ENCODE results near the gene LRRC51.
"Not testable (repeated sequence)": the region's sequence is repeated elsewhere in the genome, so short reads cannot be mapped to it uniquely, and the experiment has no call there.

Gene LRRC51

DNA sequence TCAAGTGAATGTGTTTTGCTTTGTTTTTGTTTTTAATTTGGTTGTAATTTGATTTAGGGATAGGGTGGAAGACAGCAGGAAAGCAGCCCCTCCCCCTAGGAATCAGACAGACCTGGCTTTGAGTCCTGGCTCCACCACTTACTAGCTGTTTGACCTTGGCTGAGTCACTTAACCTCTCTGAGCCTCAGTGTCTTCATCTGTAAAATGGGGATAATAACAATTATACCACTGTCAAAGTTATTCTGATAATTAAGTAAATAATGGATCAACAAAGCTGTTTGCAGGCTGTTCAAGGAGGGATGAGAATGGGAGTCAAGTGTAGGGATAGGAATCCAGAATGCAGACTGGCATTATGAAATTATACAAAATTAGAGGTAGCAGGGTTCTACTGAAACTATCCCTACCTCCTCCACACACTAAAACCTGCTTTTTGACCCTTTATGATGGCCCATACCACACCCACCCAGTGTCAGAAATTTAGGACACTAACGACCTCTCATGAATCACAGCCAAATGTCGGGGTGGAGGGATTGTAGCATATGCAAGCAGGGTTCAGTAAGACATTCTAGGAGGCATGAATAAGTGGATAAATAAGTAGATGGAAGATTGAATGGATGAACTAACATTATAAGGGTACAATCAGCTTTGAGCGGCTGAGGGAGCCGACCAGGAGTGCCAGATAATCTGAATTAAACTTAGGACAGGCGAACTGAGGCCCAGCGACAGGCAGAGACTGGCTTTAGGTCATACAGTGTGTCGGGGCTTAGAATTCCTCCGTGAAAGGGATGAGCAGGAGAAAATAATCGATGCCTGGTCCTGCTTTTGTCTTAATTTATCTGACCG lies 30.9 kb downstream of the LRRC51 start:
- DNase-seq = peak; percentile 14

GRCh38 chr11:72112143-72112977 lies 31.7 kb downstream of the LRRC51 start, which contains the start of gene ANAPC15:
Gene ANAPC15 (minus strand): TSS chr11:72112695. CDS start chr11:72111276, 1,419 bp downstream.
- DNase-seq = peak; percentile 100

- no peak for DNase-seq
Observed at GRCh38 chr11:72112978-72113808, 32.5 kb downstream of the LRRC51 start.

- no peak for DNase-seq
Observed at GRCh38 chr11:72114570-72114969, 33.9 kb downstream of the LRRC51 start.

DNA sequence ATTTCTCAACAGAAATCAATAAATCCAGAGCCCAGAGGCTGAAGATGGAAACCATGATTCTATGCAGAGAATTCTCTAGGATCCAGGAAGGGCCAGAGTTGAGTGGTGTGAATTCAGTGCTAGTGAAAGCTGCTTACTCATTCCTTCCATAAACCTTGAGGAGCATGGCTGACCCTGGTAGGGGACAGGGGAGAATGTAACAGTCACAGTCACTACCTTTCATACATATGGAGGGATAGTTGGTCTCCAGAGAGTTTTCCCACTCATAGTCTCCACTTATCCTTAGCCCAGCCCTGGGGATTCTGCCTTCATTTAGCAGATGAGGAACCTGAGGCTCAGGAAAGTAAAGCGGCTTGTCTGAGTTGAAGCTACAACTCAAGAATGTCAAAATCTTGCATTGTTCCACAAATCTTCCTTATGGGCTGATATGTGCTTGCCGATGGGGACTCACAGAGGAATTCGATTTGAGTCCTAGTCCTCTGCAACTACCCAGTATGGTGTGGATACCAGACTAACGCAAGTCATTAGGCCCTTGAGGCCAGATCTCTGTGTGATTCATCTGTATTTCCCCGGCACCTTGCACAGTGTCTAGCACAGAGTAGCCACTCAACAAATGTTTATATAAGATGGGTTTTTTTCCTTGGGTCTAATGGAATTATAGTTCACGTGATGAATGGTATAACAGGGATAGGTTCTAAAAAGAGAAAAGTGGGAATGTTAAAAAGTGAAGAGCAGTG lies 35.5 kb downstream of the LRRC51 start:
- no peak for DNase-seq

DNA sequence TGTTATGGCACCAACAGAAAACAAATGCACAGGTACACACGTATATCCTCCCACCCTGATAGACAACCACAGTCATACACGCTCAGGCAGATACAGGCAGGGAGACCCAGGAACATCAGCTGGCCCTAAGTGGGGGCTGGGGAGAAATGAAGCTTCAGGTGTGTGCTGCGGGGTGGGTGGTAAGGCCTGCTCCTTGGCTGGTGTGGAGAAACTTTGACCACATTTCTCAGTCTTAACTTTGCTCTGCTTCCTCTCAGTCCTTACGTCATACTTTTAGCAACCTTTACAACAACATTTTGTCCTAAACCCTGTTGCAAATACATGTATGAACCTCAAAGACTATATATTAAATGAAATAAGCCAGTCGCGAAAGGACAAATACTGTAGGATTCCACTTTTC lies 38.5 kb downstream of the LRRC51 start:
- DNase-seq = no peak

DNA sequence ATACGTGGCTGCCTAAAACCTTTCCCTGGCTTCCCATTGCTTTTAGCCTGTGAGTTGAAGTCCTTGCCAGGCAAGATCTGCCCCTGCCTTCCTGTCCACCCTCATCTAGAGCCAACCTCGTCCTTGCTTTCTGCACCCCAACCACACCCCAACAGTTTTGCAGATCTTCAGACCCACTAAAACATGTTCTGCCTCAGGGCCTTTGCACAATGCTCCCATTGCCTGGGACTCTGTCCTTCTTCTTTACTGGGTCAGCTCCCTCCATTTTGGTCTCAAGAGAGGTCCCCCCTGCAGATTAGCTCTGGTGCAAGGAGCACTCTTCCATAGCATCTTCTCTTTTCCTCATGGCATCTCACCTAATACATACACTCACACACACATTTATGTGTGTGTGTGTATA lies 40.3 kb downstream of the LRRC51 start:
- DNase-seq = no peak

- no peak for DNase-seq
Observed at GRCh38 chr11:72122607-72123006, 42.0 kb downstream of the LRRC51 start.

- DNase-seq = no peak
Observed at GRCh38 chr11:72123117-72123653, 42.5 kb downstream of the LRRC51 start.

GRCh38 chr11:72124046-72124445 lies 43.4 kb downstream of the LRRC51 start:
- DNase-seq = no peak

DNA sequence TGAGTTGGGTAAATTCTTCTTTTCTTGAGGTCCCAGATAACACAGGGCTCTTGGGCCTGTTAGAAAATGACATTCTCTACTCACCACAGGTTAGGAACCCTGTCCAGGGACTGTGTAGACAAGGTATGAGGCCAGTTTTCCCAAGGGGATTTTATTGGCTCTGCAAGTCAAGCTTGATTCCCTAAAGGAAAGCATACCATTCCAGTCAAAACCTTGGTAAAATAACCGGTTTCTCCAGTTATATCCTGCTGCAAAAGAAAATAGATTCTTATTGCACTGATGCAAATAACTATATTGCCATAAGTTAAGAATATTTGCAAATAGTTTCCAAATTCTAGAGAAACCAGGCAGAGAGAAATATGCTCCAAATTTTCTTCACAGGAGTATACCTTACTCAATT lies 45.3 kb downstream of the LRRC51 start:
- DNase-seq = no peak

DNA sequence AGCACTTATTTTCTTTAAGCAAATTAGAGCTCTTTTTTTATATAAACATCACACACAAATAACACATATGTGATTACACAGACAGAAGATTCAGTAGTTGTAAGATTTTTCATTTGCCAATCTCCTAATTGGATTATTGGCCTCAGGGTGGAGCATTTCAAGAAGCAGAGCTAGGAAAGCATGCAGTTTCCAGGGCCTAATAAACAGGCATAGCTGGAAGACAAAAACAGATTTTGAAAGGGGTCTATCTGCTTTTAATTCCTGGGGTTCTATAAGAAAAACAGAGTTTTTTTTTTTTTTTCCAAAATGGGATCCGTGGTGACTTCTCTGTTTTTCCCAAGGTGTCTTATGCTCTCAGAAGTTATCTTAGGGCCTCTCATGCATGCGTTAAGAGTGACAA lies 47.3 kb downstream of the LRRC51 start:
- DNase-seq = no peak

- no peak for DNase-seq
Observed at GRCh38 chr11:72129381-72129780, 48.7 kb downstream of the LRRC51 start.

- DNase-seq = no peak
Observed at GRCh38 chr11:72132646-72133045, 52.0 kb downstream of the LRRC51 start.

GRCh38 chr11:72135473-72135872 lies 54.8 kb downstream of the LRRC51 start, which contains the start of gene FOLR3:
Gene FOLR3 (plus strand): TSS chr11:72135725. CDS start chr11:72135953, 228 bp downstream.
- not testable (repeated sequence) for DNase-seq

DNA sequence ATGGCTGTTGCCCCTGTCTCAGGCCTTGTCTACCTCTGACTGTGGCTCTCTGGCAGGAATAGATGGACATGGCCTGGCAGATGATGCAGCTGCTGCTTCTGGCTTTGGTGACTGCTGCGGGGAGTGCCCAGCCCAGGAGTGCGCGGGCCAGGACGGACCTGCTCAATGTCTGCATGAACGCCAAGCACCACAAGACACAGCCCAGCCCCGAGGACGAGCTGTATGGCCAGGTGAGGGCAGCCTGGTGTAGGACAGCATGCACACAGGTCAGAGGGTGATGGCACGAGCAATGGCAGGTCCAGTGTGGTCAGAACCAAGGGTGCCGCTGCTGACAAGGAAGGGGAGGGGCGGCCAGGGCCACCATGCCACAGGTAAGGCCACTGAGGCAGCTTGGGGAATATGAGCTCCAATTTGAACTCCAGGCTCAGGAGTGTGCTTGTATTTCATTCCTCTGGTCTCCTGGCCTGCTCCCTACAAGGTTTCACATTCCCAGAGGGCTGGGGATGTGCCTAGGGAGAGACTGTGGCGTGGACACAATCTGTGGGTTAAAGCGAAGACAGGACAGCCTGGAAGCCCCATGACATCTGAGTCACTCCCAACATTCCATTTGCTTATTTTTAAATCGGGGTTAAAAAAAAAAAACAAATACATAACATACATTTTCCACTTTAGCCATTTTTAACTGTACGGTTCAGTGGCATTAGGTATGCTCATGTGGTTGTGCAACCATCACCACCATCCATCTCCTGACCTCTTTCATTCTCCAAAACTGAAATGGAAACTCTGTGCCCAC lies 55.4 kb downstream of the LRRC51 start:
- peak; percentile 37 for DNase-seq

DNA sequence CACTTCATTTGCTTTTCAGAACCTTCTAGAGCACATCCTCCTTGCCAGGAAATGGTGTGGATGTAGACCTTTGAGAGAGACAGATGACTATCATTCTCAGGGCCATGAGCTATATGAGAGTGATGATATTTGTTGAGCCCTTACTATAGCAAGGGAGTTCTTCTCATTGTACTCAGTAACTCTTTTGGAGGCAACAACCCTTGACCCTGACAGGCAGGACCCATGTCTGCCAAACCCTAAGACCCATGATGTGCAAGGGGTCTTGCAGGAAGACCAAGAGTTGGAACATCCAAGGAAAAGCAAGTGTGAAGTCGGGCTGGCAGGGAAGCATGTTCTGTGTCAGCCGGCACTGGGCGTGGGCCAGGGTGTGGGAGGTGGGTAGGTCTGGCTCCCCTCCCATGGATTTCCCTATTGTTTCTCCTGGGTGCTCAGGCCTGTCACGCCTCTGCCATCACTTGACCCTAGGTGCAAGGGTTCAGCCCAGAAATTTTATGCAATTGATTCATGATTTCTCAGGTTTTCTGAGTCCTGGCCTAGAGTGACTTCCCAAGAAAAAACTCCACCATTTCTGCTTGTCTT lies 56.1 kb downstream of the LRRC51 start:
- no peak for DNase-seq

- no peak for DNase-seq
Observed at GRCh38 chr11:72138821-72139390, 58.3 kb downstream of the LRRC51 start.

DNA sequence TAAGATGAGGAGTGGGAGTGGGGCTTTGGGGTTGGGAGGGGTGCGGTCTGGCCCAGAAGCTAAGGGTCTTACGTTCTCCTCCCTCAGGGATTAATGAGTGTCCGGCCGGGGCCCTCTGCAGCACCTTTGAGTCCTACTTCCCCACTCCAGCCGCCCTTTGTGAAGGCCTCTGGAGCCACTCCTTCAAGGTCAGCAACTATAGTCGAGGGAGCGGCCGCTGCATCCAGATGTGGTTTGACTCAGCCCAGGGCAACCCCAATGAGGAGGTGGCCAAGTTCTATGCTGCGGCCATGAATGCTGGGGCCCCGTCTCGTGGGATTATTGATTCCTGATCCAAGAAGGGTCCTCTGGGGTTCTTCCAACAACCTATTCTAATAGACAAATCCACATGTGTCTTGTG lies 58.9 kb downstream of the LRRC51 start:
- DNase-seq = no peak

DNA sequence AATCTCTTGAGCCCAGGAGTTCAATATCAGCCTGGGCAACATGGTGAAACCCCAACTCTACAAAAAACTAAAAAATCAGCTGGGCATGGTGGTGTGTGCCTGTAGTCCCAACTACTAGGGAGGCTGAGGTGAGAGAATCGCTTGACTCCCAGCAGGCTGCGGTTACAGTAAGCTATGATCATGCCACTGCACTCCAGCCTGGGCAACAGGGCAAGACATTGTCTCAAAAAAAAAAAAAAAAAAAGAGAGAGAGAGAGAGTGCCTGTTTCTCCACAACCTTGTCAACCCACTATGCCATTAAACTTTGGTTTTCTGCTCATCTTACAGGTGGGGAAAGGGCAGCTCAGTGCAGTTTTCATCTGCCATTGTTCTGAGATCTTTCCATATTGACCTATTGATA lies 60.0 kb downstream of the LRRC51 start:
- no peak for DNase-seq
